Measurements from ENCODE around the gene ITIH4.
"Not testable (repeated sequence)": the region's sequence is repeated elsewhere in the genome, so short reads cannot be mapped to it uniquely, and the experiment has no call there.

Gene ITIH4

GRCh38 chr3:52784021-52784621 lies 46.4 kb downstream of the ITIH4 start:
- Mint-ChIP-seq H3K27ac (no peak overlapping the region), H3K9me3 (no peaks in the 10 kb centered on the region), H3K36me3 (no peaks in the 10 kb centered on the region), H3K4me1 (peaks cover 12% of the 10 kb centered on the region), H3K27me3 (no peaks in the 10 kb centered on the region), H3K4me3 (no peak overlapping the region)
- ATAC-seq (ENCODE audit: low read depth) (no peak), DNase-seq (ENCODE audit: low spot score in 2 of 2) (no peak)

DNA sequence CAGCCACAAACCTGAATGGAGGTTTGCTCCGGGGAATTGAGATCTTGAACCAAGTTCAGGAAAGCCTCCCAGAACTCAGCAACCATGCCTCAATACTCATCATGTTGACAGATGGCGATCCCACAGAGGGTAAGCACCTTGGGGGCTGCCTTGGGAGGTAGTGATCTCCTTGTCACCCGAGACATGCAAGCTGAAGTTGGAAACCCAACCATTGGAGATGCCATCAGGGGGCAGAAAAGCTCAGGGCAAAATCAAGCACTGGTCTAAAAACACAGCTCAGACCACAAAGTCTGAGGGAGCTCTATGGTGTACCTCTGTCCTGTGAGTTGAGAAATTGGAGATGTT lies 47.3 kb downstream of the ITIH4 start:
- H3K4me1 Mint-ChIP-seq: peaks cover 12% of the 10 kb centered on the region

GRCh38 chr3:52782412-52783210 lies 47.9 kb downstream of the ITIH4 start:
- Mint-ChIP-seq H3K27me3 (no peaks in the 10 kb centered on the region), H3K36me3 (no peaks in the 10 kb centered on the region), H3K4me1 (peaks cover 12% of the 10 kb centered on the region), H3K27ac (peak overlapping the region; percentile 69), H3K9me3 (no peaks in the 10 kb centered on the region), H3K4me3 (no peak overlapping the region)
- no peak for ATAC-seq (ENCODE audit: low read depth)
- no peak for DNase-seq (ENCODE audit: low spot score in 2 of 2)

More for the DNA sequence above, 47.3 kb downstream of the ITIH4 start:
- no peaks in the 10 kb centered on the region for H3K27me3 Mint-ChIP-seq
- no peak for ATAC-seq (ENCODE audit: low read depth)
- H3K4me3 Mint-ChIP-seq: no peak overlapping the region
- no peak overlapping the region for H3K27ac Mint-ChIP-seq
- H3K36me3 Mint-ChIP-seq: no peaks in the 10 kb centered on the region
- H3K9me3 Mint-ChIP-seq: no peaks in the 10 kb centered on the region
- DNase-seq (ENCODE audit: low spot score in 2 of 2): no peak

DNA sequence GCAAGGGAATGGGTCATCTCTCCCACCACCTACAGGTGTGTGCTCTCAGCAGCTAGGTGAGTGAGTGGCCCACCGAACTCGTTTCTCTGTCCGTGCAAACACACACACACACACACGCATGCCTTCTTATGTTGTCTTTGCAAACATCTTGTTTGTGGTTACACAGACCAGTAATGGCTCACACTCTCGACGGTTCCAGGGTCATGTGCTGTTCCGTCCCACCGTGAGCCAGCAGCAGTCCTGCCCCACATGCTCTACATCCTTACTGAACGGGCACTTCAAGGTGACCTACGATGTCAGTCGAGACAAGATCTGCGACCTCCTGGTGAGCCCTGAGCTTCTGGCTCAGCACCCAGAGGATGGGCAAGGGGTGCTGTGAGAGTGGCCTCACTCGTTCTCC lies 48.7 kb downstream of the ITIH4 start:
- Mint-ChIP-seq H3K4me3 (no peak overlapping the region), H3K4me1 (peaks cover 12% of the 10 kb centered on the region), H3K27me3 (no peaks in the 10 kb centered on the region), H3K36me3 (no peaks in the 10 kb centered on the region), H3K27ac (peak overlapping the region; percentile 69), H3K9me3 (no peaks in the 10 kb centered on the region)
- DNase-seq (ENCODE audit: low spot score in 2 of 2) (no peak), ATAC-seq (ENCODE audit: low read depth) (no peak)

DNA sequence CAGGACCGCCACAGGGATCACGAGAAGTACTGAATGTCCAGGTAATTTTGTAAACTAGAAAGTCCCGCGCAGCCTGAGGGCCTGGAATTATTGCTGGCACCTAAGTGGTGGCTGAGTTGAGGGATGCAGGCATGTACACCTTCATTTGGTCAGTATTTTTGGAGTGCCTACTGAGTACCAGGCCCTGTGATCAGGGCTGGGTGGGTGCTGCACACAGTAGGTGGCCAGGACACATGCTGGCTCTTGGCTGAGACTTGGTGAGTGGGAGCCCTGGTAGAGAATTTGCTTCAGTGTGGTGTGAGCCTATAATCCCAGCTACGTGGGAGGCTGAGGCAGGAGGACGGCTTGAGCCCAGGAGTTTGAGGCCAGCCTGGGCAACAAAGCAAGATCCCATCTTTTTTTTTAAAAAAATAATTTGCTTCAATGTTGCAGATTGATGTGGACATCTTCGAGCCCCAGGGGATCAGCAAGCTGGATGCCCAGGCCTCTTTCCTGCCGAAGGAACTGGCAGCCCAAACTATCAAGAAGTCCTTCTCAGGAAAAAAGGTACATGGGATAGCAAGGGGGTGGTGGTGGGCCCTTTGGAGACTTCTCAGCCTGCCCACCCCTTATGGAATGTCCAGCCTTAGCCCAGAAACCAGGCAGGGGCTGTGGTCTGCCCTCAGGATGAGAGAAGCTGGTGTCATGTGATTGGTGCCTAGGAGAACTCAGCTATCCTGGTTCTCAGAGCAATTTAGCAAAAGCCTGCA lies 50.5 kb downstream of the ITIH4 start:
- H3K27ac Mint-ChIP-seq: peak overlapping the region; percentile 99
- H3K36me3 Mint-ChIP-seq: no peaks in the 10 kb centered on the region
- ATAC-seq (ENCODE audit: low read depth): no peak
- DNase-seq (ENCODE audit: low spot score in 2 of 2): no peak
- no peaks in the 10 kb centered on the region for H3K9me3 Mint-ChIP-seq
- no peak overlapping the region for H3K4me3 Mint-ChIP-seq
- no peaks in the 10 kb centered on the region for H3K27me3 Mint-ChIP-seq
- peaks cover 12% of the 10 kb centered on the region for H3K4me1 Mint-ChIP-seq

- H3K36me3 Mint-ChIP-seq: no peaks in the 10 kb centered on the region
- ATAC-seq (ENCODE audit: low read depth) (peak; percentile 93), DNase-seq (ENCODE audit: low spot score in 2 of 2) (peak; percentile 67 to 78)
- no peaks in the 10 kb centered on the region for H3K27me3 Mint-ChIP-seq
- peak overlapping the region; percentile 12 for H3K4me3 Mint-ChIP-seq
- H3K4me1 Mint-ChIP-seq: peaks cover 12% of the 10 kb centered on the region
- H3K9me3 Mint-ChIP-seq: no peaks in the 10 kb centered on the region
- H3K27ac Mint-ChIP-seq: peak overlapping the region; percentile 99
Measured at GRCh38 chr3:52779011-52779836, 51.2 kb downstream of the ITIH4 start.

GRCh38 chr3:52777959-52778805 lies 52.3 kb downstream of the ITIH4 start:
- H3K27ac Mint-ChIP-seq: peak overlapping the region; percentile 99
- ATAC-seq (ENCODE audit: low read depth): no peak
- H3K4me3 Mint-ChIP-seq: no peak overlapping the region

GRCh38 chr3:52777127-52777958 lies 53.1 kb downstream of the ITIH4 start, which contains the start of gene ITIH1:
TSS of gene ITIH1 (plus strand) at chr3:52777599. CDS start at chr3:52777616, 17 bp downstream.
- no peak for ATAC-seq (ENCODE audit: low read depth)
- H3K4me1 Mint-ChIP-seq: peaks cover 12% of the 10 kb centered on the region
- DNase-seq (ENCODE audit: low spot score in 2 of 2): peak in 1 of 2 donors; percentile 16
- no peaks in the 10 kb centered on the region for H3K27me3 Mint-ChIP-seq
- peak within 1 kb of the TSS; percentile 99 for H3K27ac Mint-ChIP-seq
- no peaks in the 10 kb centered on the region for H3K9me3 Mint-ChIP-seq
- H3K4me3 Mint-ChIP-seq: no peak within 1 kb of the TSS
- no peaks in the 10 kb centered on the region for H3K36me3 Mint-ChIP-seq

More at GRCh38 chr3:52777959-52778805, 52.3 kb downstream of the ITIH4 start:
- Mint-ChIP-seq H3K9me3 (no peaks in the 10 kb centered on the region), H3K4me1 (peaks cover 12% of the 10 kb centered on the region), H3K36me3 (no peaks in the 10 kb centered on the region), H3K27me3 (no peaks in the 10 kb centered on the region)
- peak in 1 of 2 donors; percentile 9 for DNase-seq (ENCODE audit: low spot score in 2 of 2)

- H3K4me3 Mint-ChIP-seq; H3K9me3 Mint-ChIP-seq; ATAC-seq (ENCODE audit: low read depth); H3K36me3 Mint-ChIP-seq; H3K27me3 Mint-ChIP-seq; DNase-seq (ENCODE audit: low spot score in 2 of 2): not testable (repeated sequence)
- Mint-ChIP-seq H3K4me1 (peaks cover 12% of the 10 kb centered on the region), H3K27ac (peak overlapping the region; percentile 82)
Measured at GRCh38 chr3:52776486-52776885, 54.0 kb downstream of the ITIH4 start.

GRCh38 chr3:52775877-52776276 lies 54.6 kb downstream of the ITIH4 start:
- Mint-ChIP-seq H3K9me3 (no peaks in the 10 kb centered on the region), H3K27ac (peak overlapping the region; percentile 82), H3K36me3 (no peaks in the 10 kb centered on the region), H3K4me1 (peaks cover 12% of the 10 kb centered on the region), H3K27me3 (no peaks in the 10 kb centered on the region), H3K4me3 (no peak overlapping the region)
- DNase-seq (ENCODE audit: low spot score in 2 of 2) (no peak), ATAC-seq (ENCODE audit: low read depth) (no peak)

DNA sequence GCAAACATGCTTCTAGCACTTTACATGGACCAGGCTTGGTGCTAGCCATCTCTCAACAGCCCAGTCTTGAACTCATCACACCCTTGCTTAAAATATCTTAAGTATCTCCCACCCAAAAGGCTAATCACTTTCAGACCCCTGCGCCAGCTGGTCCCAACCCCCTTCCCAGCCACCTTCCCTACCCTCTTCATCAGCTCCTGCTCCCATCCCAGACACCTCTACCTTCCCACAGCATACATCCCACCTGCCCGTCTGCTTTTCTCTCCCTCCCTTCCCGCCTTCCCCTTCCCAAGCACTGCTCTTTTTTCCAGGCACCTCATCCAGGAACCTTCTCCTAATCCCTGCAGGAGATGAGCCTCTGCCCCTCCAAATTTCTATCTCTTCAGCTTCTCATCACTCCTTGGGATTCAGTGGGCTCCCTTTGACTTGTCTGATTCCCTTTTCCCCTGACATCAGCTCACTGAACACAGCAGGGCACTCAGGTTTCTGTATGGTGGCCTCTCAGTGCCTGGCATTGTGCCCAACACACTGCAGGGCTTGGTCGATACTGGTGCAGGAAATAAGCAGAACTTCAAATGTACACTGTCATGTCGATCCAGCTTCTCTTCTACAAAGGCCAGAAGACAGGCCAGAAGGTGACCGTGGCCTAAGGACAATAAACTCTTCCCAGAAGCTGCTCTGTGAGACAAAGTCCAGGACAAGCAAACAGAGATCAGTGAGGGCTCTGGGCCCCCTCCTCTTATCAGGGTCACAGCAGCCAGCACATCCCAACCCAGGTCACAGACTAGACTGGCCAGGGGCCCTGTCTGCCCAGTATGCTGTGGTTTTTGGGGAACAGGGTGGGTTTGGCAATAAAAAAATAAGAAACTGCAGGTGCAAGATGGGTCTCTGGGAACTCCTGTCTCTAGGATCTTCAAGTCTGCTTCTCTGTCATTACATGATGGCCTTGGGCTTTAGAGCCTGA lies 55.3 kb downstream of the ITIH4 start:
- Mint-ChIP-seq H3K9me3 (no peaks in the 10 kb centered on the region), H3K36me3 (no peaks in the 10 kb centered on the region), H3K27ac (peak overlapping the region; percentile 3), H3K27me3 (no peaks in the 10 kb centered on the region), H3K4me3 (no peak overlapping the region), H3K4me1 (peaks cover 12% of the 10 kb centered on the region)
- ATAC-seq (ENCODE audit: low read depth): no peak
- DNase-seq (ENCODE audit: low spot score in 2 of 2): no peak

All from memory B cell (primary cell).